Stimulated activated CD8-positive, alpha-beta memory T cell treated with anti-CD3 and anti-CD28 coated beads, Interleukin-4, amount 100 ng/mL, for 4 hours (primary cell): ENCODE data around the gene THOC6.
"Not testable (repeated sequence)": the region's sequence is repeated elsewhere in the genome, so short reads cannot be mapped to it uniquely, and the experiment has no call there.

Experiments used
- DNase-seq, 2 donors: peaks; one replicate each; pipeline ENCODE4 v3.0.0-alpha.2; 2020; ENCODE audit warnings: low read depth in 2 of 2, low spot score in 1 of 2

Gene THOC6

DNA sequence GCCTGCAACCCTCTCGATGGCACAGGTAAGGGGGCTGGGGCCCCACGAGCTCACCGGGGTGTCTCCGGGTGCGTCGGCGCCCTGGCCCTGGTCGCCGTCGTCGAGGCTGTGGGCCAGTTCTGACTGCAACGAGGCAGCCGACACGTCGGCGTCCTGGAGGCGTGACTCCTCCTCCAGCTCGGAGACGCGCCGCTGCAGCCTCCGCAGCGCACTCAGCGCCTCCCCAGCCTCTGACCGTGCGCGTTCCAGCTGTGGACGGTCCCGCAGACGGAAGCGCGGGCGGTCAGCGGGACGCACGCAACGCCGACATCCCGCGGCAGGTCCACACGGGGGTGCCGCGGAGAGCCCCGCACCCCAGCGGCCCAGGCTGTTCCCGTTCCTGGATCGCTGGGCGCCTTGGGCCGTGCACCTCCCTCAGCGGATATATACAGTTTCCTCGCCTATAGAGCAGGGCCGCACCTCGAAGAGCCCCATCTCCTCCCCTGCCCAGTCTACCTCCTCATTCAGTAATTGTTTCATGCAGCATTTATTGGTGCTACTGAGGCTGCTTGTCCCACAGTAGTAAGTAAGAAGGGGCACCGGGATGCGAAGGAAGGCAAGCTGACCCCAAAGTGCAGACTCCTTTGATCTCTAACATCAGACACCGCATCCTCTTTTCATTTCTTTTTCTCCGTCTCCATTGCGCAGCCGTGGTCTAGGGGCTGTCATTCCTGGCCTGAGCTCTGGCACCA is 5.8 kb downstream of the THOC6 start:
- no peak for DNase-seq

DNA sequence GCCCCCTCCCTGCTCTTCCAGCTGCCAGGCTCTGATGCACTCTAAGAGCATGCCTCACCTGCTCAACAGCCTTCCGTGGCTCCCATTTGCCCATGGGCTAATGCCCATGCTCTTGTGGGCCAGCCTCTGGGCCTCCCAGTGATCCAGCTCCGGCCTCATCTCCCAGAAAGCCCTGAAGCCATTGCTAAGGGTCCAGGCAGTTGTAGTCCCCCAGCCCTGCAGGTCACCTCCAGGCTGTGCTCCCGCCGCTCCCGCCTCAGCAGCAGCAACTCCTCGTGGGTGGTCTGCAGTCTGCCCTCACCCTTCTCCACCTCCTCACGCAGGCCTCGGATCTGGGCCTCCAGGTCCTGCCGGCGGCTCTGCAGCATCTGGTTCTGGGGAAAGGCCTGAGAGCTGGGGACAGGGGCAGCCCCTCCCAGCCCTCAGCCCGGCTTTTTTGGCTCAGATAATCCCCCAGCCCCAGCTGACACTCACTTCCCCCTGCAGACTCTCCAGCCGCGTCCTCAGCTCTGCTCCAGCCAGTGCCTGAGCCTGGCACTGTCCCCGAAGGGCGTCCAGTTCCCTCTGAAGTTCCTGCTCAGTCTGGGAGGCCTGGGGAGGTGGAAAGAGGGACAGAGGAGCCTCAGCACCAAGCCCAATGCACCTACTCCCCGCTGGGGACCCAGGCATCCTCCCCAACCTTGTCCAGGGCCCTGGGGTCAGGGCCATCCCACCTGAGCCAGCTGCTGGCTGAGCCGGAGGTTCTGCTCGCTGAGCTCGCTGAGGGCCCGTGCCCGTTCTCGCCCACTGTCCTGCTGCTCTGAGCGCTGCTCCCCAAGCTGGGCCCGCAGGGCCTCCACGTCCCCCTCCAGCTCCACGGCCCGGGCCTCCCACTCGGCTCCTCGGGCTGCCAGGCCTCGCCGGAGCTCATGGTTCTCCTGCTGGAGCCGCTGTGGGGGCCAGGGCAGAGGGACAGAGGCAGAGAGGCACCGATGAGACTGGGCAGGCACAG is 6.7 kb downstream of the THOC6 start:
- no peak for DNase-seq

DNA sequence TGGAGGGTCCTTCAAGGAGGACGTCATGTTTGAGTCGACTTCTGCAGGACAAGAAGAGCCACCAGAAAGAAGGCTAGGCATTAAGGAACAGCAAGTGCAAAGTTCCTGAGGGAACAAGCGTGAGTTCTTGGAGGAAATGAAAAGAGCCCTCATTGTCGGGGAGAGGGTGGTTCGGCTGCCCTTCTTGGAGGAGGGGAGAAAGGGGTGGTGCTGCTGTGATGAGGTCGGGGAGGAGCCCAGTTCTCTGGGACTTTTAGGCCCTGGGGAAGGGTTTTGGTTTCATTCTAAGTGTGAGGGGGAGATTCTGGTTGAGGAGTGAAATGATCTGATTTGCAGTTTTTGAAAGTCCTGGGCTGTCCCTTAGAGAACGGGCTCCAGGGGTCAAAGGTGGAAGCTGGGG is 8.8 kb downstream of the THOC6 start:
- no peak for DNase-seq

DNA sequence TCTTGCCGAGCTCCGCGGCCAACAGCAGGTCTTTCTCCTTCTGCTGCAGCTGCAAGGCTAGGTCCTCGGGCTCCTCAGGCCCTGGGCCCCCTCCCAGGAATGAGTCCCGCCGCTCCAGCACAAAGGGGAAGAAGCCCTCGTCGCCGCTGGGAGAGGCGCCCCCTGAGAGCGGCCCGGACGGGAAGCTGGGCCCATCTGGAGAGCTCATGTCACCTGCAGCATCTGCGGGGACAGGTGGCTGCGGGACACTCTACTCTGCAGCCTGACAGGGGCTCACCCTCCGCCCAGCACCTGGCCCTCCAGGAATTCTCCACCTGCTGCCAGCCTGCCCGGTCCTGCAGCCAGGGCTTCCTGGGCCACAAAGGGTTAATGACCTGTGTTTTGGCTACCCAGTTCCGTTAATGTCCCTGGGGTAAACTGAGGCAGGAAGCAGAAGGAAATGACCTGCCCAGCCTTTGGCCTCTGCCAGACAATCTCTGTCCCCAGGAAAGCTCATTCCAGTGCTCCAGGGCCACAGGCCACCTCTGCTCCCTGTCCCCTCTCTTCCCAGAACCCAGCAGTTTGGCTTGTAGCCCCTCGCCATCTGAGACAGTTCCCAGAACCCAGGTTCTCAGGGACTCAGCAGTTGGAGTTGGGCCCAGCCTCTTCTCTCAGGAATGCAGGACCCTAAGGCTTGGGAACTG is 11.6 kb downstream of the THOC6 start:
- DNase-seq, result no peak

DNA sequence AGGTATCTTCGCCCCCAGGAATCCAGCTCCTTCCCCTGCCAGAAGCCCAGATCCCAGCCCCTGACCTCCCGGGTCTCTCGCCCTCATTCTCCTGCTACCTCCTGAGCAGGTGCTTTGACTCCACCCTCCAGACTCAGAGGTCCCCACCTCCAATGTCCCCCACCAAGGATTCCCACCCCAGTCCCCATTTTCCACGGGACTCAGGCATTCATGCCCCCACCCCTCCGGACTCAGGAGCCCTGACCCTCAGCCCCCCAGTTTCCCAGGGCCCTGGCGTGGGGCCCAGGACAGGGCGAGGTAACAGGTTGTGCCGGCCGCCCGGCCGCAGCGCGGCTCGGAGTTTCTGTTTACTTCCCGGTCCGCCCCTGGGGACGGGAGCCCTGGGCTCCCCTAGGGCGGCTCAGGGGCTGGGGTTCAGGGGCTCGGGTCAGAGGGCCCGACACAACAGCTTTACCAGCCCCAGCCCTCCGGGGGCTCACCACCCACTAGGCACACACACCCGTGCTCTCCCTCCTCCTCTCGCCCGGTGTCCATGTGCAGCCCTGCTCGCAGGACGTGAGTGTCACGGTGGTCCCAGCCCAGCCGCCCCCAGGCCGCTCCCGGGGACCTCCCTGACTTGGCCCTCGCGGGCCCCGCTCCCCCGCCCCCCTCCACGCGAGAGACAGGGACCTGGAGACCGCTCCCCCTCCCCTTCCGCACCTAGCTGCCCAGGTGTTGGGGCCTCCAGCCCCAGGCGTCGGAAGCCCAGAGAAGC is 12.3 kb downstream of the THOC6 start:
- no peak for DNase-seq

DNA sequence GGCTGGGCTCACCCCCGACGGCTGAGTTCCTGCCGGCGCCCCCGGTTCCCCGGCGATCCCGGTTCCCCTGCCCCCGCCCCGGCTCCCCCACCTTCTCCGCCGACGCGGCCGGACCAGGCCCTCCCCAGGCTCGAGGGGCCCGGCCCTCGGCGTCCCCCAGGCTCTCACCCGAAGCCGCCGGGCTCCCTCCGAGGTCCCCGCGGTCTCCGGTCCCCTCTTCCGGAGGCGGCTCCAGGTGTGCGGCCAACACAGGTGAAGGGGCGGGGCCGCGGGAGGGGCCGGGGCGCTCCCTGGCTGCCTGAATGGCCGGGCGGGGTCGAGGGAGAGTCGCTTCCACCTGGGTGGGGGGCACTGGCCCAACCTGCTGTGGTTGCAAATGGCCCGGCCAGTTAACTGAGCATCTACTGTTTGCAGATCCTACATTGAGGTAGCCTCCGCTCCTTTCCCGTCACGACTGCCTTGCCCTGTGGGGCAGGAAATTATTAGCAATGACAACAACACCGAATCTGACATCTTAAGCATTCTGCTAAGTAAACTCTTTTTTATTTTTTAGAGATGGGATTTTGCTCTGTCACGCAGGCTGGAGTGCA is 13.0 kb downstream of the THOC6 start, which contains the start of gene BICDL2:
TSS of gene BICDL2 (minus strand) at position 219 of the 590 bp plus-strand sequence. CDS start 1,448 bp downstream, outside the sequence.
- DNase-seq, result no peak

DNA sequence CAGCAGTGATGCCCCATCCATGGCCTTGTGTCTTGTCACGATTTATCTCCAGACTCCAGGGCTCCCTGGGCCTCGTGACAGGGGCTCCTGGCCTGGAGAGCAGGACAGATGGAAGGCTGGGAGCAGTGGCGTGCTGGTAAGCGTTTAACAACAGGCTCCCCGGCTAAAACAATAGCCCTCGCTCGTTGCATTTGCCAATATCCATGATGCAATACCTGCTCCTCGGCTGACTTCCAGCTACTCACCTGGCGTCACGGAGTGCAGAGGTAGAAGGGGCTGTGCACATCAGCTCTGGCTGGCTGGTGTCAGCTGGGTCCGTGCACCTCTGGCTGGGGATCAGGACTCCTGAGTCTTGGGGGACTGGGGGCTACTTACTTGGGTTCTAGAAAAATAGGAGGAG is 14.4 kb downstream of the THOC6 start:
- DNase-seq, result no peak

DNA sequence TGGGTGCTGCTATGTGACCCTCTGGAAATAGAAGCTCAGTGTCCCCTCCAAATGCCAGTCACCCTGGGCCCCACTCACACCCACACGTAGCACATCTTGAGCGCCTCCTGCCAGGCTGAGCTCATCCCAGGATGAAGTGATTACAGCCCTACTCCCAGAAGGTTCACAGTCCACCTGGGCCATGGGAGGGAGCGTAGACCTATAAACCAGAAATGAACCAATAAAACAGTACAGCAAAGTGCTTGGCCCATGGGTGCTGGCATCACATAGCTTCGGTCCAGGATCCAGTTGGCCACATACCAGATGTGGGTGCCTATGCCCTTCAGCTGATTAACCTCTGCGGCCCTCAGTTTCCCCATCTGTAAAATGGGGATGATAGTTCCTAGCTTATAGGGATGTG is 15.1 kb downstream of the THOC6 start:
- DNase-seq, result no peak

DNA sequence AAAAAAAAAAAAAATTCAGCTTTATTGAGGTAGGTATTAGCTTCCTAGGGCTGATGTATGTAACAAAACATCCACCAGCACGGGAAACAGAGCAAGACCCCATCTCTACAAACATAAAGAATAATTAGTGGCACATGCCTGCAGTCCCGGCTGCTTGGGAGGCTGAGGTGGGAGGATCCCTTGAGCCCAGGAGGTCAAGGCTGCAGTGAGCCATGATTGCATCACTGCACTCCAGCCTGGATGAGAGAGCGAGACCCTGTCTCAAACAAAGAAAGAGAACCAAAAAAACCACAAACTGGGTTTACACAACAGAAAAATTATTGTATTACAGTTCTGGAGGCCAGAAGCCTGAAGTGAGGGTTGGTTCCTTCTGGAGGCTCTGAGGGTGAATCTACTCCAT is 18.5 kb downstream of the THOC6 start:
- DNase-seq, result no peak

DNA sequence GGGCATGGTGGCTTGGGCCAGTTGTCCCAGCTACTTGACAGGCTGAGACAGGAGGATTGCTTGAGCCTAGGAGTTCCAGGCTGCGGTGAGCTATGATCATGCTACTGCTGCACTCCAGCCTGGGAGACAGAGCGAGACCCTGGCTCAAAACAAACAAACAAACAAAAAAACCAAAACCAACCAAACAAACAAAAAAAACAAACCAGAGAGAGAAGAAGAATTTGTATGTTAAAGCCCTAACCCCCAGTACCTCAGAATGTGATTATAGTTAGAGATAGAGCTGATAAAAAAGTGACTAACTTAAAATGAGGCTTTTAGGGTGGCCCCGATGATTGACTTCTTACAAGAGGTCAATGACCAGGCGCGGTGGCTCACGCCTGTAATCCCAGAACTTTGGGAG is 20.9 kb downstream of the THOC6 start:
- no peak for DNase-seq

DNA sequence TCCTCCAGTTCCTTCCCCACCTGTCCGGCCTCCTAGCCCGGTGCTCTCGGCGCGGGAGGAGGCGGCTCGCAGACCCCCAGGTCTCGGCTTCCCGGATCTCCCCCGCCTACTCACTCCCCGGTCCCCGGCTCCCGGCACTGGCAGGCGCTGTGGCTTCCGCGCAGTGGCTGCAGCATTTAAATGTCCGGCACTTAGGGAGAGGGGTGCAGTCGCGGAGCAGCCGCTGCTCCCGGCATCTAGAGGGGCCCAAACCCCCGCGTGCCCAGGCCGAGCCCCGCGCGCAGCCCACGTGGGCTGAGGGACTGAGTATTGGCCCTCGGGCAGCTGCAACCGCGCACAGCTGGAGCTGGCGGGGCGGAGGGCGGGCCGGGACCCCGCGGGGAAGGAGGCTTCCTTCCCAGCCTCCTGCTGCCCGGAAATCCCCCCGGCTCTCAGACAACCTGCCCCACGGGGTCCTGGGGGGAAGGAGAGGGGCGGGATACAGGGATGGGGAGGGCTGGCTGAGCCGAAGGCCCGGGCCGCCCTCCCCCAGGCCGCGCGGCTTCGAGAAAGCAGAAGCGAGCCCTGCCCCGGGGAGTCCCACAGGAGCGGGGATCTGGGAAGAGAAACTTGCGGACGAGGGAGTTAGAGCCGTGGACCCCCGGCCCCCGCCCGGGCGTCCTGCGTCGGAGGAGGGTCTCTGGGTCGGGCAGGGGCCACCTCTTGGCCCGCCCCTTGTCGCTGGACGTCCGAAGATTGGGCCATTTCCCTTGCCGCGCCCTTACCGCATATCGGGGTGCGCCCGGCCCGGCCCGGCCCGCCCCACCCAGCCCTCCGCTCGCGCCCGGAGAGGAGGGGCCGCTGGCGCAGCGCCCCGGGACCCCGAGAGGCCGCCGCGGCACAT is 22.2 kb downstream of the THOC6 start, which contains the start of gene MMP25:
TSS of gene MMP25 (plus strand) at position 804 of the 883 bp plus-strand sequence. CDS start 357 bp downstream, outside the sequence.
- DNase-seq, result no peak

DNA sequence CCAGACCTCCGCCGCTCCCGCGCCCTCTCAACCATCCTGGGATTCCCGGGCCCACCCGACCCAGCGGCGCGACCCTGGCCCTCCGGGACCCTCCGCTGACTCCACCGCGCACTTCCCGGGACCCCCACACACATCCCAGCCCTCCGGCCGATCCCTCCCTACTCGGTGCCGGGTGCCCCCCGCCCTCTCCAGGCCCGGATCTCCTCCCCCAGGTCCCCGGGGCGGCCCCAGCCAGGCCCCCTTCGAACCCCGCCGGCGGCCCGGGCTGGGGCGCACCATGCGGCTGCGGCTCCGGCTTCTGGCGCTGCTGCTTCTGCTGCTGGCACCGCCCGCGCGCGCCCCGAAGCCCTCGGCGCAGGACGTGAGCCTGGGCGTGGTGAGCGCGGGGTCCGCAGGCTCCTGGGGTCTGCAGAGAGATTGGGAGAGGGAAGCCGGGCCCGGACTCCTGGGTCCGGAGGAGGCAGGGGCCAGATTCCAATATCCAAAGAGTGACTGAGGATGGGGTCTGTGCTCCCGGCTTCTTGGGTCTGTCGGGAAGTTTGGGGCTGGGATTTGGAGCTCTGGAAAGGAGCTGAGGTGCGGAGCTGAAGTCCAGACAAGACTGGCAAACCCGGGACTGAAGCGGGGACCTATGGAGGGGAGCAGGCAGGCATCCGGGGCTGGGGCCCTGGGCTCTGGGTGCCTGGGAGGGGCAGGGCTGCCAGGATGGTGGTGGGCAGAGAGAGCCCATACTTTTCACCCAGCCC is 23.0 kb downstream of the THOC6 start:
- no peak for DNase-seq

DNA sequence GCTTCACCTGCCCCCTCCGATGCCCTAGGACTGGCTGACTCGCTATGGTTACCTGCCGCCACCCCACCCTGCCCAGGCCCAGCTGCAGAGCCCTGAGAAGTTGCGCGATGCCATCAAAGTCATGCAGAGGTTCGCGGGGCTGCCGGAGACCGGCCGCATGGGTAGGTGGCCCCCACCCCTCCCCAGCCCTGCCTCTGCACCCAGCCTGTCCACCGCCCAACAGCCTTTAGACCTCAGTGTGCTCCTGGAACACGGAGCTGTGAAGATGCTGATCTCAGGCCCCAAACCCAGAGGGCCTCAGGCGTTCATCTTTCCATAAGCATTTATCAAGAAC is 23.5 kb downstream of the THOC6 start:
- DNase-seq, result no peak

DNA sequence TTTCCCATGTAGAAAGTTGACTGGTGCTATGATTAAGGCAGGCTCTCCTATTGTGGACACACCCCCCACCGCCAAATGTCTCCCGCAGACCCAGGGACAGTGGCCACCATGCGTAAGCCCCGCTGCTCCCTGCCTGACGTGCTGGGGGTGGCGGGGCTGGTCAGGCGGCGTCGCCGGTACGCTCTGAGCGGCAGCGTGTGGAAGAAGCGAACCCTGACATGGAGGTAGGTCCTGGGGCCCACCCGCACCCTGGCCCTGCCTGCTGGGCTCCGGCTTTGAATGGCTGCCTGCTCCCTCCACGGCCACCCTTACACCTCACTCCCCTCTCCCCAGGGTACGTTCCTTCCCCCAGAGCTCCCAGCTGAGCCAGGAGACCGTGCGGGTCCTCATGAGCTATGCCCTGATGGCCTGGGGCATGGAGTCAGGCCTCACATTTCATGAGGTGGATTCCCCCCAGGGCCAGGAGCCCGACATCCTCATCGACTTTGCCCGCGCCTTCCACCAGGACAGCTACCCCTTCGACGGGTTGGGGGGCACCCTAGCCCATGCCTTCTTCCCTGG is 26.2 kb downstream of the THOC6 start:
- DNase-seq, result no peak

DNA sequence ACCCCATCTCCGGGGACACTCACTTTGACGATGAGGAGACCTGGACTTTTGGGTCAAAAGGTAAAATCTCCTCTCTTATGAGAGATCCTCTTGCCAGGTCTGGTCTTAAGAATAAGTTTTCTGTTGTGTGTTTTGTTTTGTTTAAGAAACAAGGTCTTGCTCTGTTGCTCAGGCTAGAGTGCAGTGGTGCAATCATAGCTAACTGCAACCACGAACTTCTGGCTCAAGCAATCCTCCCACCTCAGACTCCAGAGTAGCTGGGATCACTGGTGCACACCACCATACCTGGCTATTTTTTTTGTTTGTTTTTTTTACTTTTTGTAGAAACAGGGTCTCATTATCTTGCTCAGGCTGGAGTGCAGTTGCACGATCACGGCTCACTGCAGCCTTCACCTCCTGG is 26.7 kb downstream of the THOC6 start:
- DNase-seq, result no peak

DNA sequence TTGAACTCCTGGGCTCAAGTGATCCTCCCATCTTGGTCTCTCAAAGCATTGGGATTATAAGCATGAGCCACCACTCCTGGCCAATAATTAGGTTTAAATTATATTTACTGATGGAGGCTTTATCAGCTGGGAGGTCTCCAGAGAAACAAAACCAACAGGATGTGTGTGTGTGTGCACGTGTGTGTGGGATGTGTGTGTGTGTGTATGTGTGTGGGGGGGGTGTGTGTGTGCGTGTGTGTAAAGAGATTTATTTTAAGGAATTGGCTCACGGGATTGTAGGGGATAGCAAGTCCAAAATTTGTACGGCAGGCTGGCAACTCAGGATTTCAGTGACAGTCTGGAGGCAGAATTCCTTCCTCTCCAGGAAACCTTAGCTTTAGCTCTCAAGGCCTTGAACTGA is 27.2 kb downstream of the THOC6 start:
- no peak for DNase-seq

DNA sequence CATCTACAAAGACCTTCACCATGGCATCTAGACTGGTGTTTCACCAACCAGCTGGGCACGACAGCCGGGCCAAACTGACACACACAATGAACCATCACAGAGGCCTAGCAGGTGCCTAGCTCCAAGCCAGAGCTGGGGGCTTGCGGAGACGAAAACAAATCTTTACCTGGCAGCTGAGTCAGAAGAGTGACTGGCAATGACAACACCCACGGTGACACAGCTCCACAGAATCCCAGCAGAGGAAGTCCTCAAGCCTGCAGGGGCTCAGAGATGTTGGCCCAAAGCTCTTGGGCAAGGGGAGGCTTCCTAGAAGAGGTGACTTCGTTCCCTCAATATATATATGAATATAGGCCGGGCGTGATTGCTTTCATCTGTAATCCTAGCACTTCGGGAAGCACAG is 27.7 kb downstream of the THOC6 start:
- DNase-seq, result no peak

DNA sequence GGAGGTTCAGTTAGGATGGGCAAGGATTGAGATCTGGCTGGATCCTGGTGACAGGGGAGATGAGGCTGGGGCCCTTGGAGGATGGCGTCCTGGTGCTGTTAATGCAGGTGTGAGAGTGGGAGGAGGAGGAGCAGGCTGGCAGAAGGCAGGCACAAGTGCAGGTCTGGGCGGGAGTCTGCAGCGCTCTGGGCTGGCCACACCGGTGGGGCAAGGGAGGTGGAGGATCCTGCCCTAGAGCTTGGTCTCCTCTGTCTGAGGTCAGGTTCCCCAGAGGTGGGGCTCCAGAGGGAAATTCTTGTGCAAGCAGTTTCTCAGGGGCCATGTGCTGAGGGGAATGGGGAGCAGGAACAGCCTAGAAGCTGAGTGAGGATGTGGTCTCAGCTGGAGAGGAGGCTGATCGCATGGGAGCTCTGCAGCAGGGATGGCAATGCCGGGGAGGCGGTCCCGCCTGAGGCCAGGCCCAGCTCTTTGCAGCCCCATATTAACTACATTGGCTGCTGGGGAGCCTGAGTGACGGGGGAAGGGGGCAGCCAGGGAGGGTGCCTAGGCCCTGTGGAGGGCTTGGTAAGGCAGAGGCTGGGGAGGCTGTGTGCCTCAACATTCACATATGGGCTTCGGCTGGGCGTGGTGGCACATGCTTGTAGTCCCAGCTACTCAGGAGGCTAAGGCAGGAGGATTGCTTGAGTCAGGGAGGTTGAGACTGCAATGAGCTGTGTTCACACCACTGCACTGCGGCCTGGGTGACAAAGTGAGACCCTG is 28.9 kb downstream of the THOC6 start:
- not testable (repeated sequence) for DNase-seq
